ENCODE results near the gene ZNF311.
"Not testable (repeated sequence)": the region's sequence is repeated elsewhere in the genome, so short reads cannot be mapped to it uniquely, and the experiment has no call there.

Gene ZNF311

GRCh38 chr6:28960846-28961500 is 44.1 kb downstream of the ZNF311 start:
- no peak for DNase-seq (ENCODE audit: low spot score)
- TF ChIP-seq, protein P1, sequence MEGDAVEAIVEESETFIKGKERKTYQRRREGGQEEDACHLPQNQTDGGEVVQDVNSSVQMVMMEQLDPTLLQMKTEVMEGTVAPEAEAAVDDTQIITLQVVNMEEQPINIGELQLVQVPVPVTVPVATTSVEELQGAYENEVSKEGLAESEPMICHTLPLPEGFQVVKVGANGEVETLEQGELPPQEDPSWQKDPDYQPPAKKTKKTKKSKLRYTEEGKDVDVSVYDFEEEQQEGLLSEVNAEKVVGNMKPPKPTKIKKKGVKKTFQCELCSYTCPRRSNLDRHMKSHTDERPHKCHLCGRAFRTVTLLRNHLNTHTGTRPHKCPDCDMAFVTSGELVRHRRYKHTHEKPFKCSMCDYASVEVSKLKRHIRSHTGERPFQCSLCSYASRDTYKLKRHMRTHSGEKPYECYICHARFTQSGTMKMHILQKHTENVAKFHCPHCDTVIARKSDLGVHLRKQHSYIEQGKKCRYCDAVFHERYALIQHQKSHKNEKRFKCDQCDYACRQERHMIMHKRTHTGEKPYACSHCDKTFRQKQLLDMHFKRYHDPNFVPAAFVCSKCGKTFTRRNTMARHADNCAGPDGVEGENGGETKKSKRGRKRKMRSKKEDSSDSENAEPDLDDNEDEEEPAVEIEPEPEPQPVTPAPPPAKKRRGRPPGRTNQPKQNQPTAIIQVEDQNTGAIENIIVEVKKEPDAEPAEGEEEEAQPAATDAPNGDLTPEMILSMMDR (IDR thresholded peaks at IDR 0.05; ENCODE audit: extremely low read depth, missing control alignments), result no peak

GRCh38 chr6:28958561-28959243 is 46.4 kb downstream of the ZNF311 start:
- DNase-seq (ENCODE audit: low spot score), result not testable (repeated sequence)

DNA sequence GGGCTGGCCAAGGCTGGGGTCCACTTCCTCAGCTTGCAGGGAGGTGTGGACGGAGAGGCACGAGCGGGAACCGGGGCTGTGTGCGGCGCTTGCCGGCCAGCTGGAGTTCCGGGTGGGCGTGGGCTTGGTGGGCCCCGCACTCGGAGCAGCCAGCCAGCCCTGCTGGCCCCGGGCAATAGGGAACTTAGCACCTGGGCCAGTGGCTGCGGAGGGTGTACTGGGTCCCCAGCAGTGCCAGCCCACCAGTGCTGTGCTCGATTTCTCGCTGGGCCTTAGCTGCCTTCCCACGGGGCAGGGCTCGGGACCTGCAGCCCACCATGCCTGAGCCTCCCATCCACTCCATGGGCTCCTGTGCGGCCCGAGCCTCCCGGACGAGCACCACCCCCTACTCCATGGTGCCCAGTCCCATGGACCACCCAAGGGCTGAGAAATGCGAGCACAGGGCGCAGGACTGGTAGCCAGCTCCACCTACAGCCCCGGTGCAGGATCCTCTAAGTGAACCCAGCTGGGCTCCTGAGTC is 47.3 kb downstream of the ZNF311 start:
- not testable (repeated sequence) for DNase-seq (ENCODE audit: low spot score)

GRCh38 chr6:28956331-28956730 is 48.8 kb downstream of the ZNF311 start:
- TF ChIP-seq, protein P1 (IDR thresholded peaks at IDR 0.05; ENCODE audit: extremely low read depth, missing control alignments), result no peak
- no peak for DNase-seq (ENCODE audit: low spot score)

GRCh38 chr6:28953585-28954258 is 51.4 kb downstream of the ZNF311 start:
- TF ChIP-seq, protein P1 (IDR thresholded peaks at IDR 0.05; ENCODE audit: extremely low read depth, missing control alignments), result no peak
- peak; percentile 46 for DNase-seq (ENCODE audit: low spot score)

DNA sequence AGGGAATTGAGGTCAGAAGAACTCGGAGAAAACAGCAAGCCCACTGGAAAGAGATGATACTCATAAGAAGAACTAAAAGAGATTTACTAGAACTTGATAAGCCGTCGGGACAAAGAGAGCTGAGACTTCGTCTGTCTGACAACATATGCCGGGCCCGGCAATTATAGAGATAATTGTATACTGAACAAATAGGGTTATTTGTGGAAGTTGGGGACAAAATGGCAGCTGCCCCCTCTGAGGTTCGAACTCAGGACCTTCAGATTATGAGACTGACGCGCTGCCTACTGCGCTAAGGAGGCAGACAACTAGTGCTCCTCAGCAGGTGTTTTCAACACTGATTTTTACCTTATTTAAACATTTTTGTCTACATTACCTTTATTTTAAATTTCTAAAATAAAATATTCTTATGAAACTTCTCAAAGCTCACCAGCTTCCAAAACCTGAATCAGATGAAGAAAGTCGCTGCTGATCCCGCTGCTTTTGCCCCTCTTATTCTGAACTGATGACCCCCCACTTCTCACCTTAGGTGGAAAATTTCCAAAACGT is 52.0 kb downstream of the ZNF311 start:
- DNase-seq (ENCODE audit: low spot score), result peak; percentile 80
- TF ChIP-seq, protein P1 (IDR thresholded peaks at IDR 0.05; ENCODE audit: extremely low read depth, missing control alignments), result no peak

- not testable (repeated sequence) for DNase-seq (ENCODE audit: low spot score)
These were observed 55.4 kb downstream of the ZNF311 start for GRCh38 chr6:28949656-28950195.

DNA sequence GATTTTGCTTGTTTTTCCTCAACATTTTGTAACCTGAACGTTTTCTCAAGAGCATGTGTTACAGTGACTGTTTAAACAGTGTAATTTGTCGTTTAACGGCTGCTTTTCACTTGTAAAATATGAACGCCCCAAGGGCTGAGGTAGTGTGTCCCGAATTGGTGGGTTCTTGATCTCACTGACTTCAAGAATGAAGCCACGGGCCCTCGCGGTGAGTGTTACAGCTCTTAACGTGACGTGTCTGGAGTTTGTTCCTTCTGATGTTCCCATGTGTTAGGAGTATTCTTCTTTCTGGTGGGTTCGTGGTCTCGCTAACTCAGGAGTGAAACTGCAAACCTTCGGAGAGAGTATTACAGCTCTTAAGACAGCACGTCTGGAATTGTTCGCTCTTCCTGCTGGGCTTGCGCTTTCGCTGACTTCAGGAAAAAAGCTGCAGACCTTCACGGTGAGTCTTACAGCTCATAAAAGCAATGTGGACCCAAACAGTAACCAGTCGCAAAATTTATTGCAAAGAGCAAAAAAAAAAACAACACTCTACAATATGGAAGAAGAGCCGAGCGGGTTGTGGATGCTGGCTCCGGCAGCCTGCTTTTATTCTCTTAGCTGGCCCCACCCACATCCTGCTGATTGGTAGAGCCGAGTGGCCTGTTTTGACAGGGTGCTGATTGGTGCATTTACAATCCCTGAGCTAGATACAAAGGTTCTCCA is 56.2 kb downstream of the ZNF311 start:
- TF ChIP-seq, protein P1 (IDR thresholded peaks at IDR 0.05; ENCODE audit: extremely low read depth, missing control alignments), result no peak
- no peak for DNase-seq (ENCODE audit: low spot score)

Data from GM20000 (cell line).